GM18861 (cell line): Measurements from ENCODE around the gene PPP2R2C.

Experiments
- ATAC-seq: cut with Tn5 transposase; IDR thresholded peaks from one replicate; pipeline ENCODE4 v1.9.1; 2021; ENCODE audit not compliant: unreplicated experiment

Gene PPP2R2C

DNA sequence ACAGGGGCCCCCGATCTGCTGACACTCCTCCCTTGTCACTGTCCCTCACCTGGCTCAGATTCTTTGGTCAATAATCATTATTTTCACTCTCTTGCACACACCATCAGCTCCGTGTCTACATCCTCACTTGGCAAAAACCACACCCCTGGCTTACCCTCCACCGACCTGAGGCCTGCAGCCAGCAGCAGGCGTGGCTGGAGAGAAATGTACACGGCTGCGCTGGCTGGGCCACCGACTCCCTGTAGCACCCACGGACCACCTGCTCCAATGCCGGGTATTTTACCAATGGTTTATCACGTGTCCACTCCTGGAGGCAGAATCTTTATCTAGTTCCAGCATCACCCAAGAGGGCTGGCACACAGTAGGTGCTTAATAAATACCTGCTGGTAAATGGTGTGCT lies 104.3 kb downstream of the PPP2R2C start:
- ATAC-seq, result no peak

DNA sequence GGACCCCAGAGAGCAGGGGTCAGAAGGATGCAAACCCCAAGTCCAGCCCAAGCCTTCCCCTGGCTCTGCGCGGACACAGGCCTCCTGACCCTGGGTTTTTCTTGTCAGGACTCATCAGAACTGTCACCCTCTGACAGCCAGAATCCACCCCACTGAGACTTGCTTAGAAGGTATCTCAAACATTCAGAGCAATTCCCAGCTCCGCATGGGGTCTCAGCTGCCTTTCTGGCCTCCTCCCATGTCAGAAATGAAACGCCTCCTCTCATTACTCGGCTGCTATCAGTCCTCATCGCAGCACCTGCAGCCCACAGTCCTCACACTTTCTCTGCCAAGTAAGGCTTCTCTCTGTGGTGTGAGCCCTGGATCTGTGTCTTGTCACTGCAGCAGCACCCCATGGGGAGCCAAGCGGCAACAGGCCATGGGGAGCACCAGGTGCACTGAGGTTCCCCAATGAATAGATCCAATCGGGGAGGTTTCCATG lies 105.0 kb downstream of the PPP2R2C start:
- no peak for ATAC-seq

DNA sequence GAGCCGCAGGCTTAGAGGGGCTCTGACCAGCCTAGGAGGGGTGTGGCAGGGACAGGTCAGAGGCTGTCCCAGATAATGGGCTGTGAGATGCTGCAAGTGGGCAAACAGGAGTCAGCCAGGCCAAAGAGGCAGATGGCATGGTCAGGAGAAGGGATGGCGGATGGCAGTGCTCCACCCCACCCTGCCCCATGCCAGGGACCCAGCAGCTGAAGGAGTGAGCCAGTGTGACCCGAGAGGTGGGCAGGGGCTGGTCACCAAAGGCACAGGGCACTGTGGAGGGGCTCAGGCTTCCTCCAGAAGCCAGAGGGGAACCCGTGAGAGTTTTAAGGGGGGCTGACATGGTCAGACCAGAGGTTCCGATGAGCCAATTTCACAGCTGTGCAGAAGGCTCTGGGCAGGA lies 105.8 kb downstream of the PPP2R2C start:
- no peak for ATAC-seq

DNA sequence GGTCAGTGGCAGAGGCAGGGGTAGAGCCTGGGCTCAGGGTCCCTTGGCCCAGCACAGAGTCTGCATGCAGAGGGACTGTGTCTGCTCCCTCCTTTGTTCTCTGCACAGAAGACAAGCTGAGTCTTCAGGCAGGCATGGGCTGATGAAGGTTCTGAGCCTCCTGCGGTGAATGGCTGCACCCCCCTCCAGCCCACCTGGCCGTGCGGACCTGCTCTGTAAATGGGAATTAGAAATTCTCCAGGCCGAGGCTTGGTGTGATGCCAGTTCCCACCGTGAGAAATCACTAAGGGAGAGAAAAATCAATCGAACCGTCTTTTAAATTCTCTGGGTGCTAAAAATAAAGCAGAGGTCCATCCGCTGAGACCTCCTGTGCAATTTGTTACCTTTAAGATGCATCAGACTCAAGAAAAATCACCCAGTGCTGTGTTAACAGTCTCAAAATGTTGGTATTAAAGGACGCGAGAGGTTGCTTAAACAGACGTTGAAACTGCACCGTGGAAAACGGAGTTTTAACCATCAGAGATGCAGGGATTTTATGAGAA lies 106.8 kb downstream of the PPP2R2C start:
- ATAC-seq, result no peak

DNA sequence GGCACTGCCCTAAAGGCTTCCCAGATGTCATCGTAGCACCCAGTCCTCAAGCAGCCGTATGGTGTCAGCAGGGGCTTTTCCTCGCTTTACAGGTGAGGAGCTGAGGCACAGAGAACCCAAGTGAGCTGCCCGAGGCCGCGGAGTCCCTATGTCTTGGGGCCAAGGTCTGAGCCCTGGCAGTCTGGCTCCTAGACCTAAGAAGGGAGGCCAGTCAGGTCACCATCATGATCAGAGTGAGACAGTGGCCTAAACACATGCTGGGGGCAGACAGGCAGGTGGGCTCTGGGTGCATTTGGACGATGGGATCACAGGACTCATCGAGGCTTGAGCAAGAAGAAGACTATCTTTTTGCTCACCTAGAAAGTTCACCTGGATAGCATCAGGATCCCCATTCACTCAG lies 107.8 kb downstream of the PPP2R2C start:
- no peak for ATAC-seq

GRCh38 chr4:6364146-6364545 lies 108.3 kb downstream of the PPP2R2C start:
- ATAC-seq, result no peak

DNA sequence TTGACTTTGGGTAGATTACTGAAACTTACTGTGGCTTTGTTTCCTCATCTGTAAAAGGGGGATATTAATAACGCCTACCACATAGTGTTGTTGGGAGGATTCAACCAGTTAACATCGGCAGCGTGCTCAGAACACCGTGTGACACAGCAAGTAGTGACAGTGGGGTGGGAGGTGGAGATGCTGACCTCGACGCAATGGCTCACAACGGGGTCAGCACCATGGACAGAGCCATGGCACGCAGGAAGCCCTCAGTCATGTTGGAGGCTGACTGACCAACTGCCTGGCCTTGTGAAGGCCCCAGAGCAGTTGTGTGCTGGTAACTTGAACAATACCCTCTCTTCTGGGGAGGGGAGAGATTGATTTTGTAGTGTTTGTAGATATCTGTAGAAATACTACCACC lies 109.5 kb downstream of the PPP2R2C start:
- ATAC-seq, result no peak

DNA sequence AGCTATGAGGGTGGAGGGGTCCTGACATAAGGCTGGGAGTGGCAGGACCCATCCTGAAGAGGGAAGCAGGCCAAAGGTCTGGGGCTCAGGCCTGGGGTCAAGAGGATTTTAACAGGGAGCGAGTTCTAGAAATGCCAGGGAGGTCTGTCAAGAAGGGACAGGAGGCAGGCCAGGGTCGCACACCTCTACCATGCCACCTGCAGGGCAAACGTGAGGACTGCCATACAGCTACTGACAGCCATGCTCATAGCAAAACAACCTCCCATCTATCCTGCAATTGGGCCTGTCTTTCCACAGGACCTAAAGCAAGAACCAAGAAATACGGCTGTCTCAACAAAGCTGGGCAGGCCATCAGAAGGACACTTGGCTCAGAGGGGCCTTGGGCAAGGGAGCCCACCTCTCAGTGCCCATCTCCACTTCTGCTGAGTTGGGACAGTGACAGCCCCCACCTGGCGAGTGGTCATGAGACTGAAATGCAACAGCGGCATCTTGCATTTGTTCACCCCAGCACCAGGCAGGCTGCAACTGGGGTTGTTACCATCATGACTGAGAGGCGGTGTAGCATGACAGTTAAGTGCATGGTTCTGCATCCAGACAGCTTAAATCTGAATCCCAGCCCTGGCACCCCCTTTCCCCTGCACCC lies 110.0 kb downstream of the PPP2R2C start:
- no peak for ATAC-seq

DNA sequence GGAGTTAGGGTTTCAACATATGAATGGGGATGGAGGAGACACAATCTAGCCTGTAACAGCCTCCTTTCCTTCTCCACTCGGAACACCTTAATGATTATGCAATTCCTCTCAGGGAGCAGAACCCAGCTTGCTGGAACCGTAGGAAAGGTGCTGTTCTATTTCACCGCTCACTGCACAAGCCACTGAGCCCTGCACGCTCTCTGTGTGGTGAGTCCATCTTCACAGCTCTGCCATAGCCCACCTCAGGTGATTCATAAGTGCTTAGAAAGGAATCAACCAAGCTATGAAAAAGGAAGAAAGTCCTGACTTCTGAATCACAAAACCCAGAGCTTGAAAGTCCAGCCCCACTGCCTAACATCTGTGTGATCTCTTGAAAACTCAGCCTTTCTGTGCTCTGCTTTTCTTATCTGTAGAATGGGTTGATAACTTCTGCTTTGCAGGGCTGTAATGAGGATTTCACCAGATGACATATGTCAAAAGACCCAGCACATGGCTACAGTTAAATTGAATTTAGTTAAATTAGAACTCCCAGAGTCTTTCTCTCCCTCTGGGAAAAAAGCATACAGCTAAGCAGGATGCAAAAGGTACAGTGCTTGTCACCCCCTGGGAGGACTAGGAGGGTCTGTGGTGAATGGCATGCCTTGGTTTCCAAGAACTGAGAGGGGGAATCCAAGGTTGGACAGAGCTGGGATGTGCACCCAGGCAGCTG lies 111.2 kb downstream of the PPP2R2C start:
- ATAC-seq, result no peak

DNA sequence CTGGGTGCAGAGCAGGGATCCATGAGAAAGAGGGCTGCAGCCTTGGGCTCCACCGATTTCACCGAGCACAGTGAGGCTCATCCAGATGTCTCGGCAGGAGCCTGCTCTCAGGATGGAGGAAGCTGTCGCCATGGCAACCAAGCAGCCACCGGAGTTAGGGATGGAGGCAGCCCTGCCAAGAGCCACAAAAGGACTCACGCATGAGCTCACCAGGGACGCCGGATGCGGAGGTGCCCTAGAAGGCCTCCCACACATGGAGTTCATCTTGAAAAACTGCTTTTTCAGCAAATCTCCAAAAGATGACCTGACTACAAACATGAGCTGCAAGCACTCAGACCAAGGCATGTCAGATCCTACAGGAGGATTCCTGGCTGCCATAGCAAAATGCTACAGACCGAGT lies 112.0 kb downstream of the PPP2R2C start:
- no peak for ATAC-seq

GRCh38 chr4:6359536-6360308 lies 112.7 kb downstream of the PPP2R2C start:
- ATAC-seq, result no peak

DNA sequence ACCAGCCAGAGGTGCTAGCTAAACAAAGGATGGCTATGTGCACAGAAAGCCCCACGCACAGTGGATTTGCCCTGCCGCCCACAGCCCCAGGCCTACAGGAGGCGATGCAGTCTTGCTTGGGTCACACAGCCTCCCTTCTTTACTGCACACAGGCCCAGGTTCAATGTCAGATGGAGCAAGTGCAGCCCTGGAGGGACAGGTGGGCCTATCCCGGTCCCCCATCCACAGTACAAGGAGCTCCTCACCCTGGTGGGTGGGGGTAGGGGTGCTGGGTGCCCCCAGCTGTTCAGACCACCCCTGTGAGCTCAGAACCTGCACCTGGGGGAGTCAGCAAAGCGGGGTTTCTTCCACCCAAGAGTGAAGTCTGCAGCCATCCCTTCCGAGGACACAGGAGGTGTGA lies 114.9 kb downstream of the PPP2R2C start:
- ATAC-seq, result no peak

DNA sequence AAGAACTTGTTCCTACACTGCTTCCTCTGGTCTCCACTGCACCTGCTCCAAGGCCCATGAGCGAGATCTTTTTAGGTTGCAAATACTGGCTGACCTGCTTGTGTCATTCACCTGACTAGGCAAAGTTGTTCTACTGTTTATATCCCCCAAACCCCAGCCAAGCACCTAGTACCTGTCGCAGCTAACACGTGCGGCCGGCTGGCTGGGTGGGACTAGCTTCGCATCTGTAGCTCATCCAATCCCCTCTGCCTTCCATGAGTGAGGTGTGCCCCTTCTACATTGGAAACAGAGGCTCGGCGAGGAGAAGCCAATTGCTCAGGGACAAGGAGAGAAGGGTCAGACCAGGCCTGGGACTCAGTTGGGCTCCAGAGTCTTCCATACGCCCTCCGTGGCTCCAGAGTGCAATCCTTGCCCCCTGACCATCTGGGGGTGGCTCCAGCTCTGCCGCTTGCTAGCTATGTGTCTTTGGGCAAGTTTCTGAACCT lies 116.3 kb downstream of the PPP2R2C start:
- no peak for ATAC-seq

GRCh38 chr4:6355052-6355451 lies 117.4 kb downstream of the PPP2R2C start:
- ATAC-seq, result no peak

DNA sequence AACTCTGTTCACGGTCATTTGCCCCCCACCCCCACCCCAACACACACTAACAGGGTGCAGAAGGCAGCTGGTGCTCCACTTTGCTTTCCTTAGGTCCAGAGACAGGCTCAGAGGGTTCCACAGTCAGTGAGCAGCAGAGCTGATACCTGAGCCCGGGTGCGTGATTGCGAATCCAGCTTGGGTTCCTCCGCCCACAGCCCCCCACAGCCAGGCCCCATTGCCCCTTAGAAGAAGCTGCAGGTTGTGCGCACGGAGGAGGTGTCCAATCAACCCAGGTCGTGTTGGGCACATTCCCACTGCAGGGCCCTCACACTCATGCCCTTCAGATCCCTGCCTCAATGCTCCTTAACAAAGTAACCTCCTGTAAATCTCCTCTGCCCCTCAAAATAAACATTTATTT lies 117.8 kb downstream of the PPP2R2C start:
- no peak for ATAC-seq

DNA sequence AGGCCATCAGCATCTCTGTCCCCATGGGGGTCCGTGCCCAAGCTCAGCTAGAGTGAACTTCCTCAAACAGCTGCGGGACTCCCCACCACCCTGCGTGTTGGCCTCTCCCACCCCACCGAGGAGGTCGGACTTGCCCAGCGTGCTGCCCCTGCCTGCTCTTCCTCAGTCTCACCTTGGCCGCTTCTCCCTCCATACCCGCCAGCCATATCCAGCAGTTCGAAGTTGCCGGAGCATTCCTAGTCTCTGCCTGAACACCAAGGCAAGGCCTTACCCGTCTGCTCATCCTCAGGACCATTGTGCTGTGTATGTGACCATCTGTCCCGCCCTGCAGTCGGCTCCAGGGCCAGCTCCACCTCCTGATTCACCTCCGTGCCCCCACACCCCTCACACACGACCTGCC lies 118.3 kb downstream of the PPP2R2C start:
- ATAC-seq, result no peak

DNA sequence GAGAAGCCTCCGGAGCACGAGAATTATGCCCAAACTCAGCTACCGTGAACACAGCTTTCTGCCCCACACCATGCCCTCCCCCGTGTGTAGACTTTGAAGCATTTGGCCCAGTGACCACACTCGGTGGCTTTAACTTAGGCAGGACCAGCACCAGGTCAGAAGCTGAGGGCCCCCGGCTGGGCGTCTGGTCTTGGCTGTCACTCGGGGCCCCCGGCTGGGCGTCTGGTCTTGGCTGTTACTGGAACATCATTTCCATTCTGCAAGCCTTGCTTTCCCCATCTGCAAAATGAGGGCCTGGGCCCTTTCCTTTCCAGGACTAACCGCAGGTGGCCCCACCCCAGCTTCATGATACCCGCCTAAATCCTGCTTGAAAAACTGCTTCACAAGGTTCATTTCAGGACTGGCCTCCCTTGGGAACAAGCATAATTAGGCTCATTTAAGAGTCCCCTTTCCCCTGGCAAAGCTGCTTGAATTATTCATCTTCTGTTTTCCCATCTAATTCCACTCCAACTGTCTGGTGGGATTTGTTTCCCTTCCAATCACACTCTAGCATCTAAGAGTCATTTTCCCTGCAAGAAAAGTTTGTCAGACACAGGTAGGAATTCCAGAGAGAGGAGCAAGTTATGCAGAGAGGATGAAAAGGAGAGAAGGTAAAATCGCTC lies 120.3 kb downstream of the PPP2R2C start:
- ATAC-seq, result no peak

DNA sequence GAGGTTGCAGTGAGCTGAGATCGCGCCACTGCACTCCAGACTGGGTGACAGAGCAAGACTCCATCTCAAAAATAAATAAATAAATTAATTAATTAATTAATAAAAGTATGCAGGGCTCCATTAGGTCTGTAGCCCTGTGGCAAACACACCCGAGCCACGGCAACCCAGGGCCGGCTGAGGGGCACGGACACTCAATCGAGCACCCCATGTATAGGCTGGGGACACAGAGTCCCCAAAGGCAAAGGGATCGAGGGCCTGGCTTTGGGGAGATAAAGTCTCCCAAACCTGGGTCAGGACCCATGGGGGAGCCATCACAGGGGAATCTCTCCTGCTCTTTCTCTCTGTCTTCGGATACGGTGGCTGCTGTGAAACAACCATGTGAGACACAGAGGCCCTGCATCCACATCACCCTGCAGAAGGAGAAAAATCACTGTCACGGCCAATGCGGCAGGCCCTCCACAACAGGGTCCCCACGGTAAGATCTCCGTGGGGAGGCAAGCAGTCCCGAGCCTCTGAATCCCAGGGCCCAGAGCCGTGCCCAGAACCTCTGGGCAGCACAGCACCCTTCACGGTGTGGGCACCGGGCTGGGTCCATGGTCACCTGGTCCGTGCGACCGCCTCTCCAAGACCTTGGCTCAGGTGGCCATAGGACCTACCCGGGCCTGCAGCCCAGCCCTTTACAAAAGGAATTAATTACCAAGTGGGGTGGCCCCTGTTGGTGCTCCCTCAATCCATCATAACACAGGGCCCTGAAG lies 121.0 kb downstream of the PPP2R2C start:
- no peak for ATAC-seq

- ATAC-seq, result no peak
These were observed 121.8 kb downstream of the PPP2R2C start for GRCh38 chr4:6350646-6351045.

DNA sequence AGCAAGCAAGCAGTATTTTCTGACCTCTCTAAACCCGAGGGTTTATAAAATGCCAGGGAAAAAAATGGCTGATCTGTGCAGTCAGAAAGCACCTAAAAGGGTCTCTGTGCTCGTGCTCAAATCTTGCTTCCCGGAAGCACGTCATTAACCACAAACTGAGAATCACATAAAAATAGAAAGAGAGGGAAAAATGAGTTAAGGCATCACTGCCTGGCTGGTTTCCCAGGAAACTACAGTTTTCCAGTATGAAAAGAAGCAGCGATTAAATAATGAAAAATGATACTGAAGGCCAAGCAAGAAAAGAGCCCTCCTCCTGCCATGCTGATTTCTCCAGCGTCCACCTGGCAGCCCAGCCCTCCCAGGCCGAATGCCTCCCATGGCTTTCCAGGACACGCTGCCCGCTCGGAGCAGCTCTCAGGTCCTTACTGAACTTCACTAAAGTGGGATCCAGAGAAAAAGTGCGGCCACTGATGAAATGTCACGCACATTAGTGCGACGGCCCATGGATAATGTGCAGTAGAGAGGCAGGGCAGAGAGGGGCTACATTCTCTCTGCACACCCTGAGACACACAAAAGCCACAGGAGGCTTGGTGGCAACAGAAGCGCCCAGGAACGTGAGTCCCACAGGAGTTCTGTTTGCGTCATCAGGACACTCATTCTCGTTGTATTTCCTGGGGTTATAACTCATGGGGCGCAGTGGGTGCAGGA lies 122.4 kb downstream of the PPP2R2C start:
- no peak for ATAC-seq
